Gastroesophageal sphincter (tissue), 4 donors: ENCODE results near the gene STAT4. TPM values are rescaled to one million over a fixed set of nuclear protein-coding genes. Genes with fewer than 3 reads are reported as not detected.
A peak's percentile ranks its signal among the peaks of the same experiment; 100 is the strongest.

ENCODE experiments used
- ATAC-seq: fragments of 150-250 bp; one replicate; pipeline ENCODE4 v1.9.1; 2016; ENCODE audit warnings: mild to moderate bottlenecking, moderate library complexity
- H3K27ac ChIP-seq, 4 donors: fragments of 200-600 bp; sonication (generic) in 3 of 4; 1 replicate in 3 of 4; 2 replicates in 1 of 4; pipeline ENCODE4 v1.5.1; 2016 to 2019
- H3K27me3 ChIP-seq: fragments of 200-600 bp; sonication (generic); one replicate; pipeline ENCODE4 v1.5.1; 2019
- H3K36me3 ChIP-seq, 2 donors: fragments of 200-600 bp; sonication (generic); one replicate each; pipeline ENCODE4 v1.5.1; 2019; ENCODE audit warnings: control low read depth in 1 of 2
- H3K4me1 ChIP-seq, 3 donors: fragments of 200-600 bp; sonication (generic); 1 replicate in 2 of 3; 2 replicates in 1 of 3; pipeline ENCODE4 v1.5.1; 2016 to 2019; ENCODE audit warnings: control low read depth in 2 of 3
- H3K4me3 ChIP-seq, 2 donors: fragments of 200-600 bp; sonication (generic); one replicate each; pipeline ENCODE4 v1.5.1; 2019; ENCODE audit warnings: mild to moderate bottlenecking in 1 of 2, moderate library complexity in 1 of 2
- H3K9me3 ChIP-seq, 3 donors: fragments of 200-600 bp; sonication (generic); one replicate each; pipeline ENCODE4 v1.5.1; 2017 to 2019; ENCODE audit warnings: control low read depth in 2 of 3
- EP300 ChIP-seq: sonication (generic); formaldehyde crosslinking; IDR thresholded peaks from one replicate; pipeline ENCODE4 v1.6.1; 2017; ENCODE audit warnings: antibody characterized with exemption, mild to moderate bottlenecking
- POLR2A ChIP-seq, 2 donors: fragments of 450-650 bp; IDR thresholded peaks; one replicate each; pipeline ENCODE4 v1.6.1; 2017; ENCODE audit warnings: antibody characterized with exemption in 2 of 2, mild to moderate bottlenecking in 2 of 2, moderate library complexity in 1 of 2
- POLR2AphosphoS5 ChIP-seq: sonication (generic); formaldehyde crosslinking; IDR thresholded peaks from one replicate; pipeline ENCODE4 v1.6.1; 2017; ENCODE audit warnings: antibody characterized with exemption
- WGBS, 2 donors: methylation state at CpG; one replicate each; pipeline ENCODE4 v1.1.5; 2018; ENCODE audit warnings: low coverage in 1 of 2; 5-methylcytosine and 5-hydroxymethylcytosine counted together
- total RNA-seq, 4 donors: library from RNA; depleted of rRNA; stranded (reverse); fragments of >200 nt; gene quantifications; one replicate each; pipeline ENCODE4 v1.1.0, GENCODE V29; 2016
- TF ChIP-seq, protein P1 (sequence below), 4 experiments: fragments of 200-600 bp in 2 of 4; fragments of 450-650 bp in 2 of 4; sonication (generic) in 1 of 4; IDR thresholded peaks; one replicate each; pipeline ENCODE4 v1.5.1; 2017 to 2019; ENCODE audit warnings: antibody characterized with exemption in 4 of 4, mild to moderate bottlenecking in 2 of 4, moderate library complexity in 2 of 4

STAT4 gene
- total RNA-seq, 4 donors from 2014 or later: 0.39 to 4.8 (median 1.9) TPM

- H3K4me3 ChIP-seq: no peak overlapping the region
- peaks cover 5% of the 10 kb centered on the region for H3K27me3 ChIP-seq
- H3K4me1 ChIP-seq: peaks cover 0 to 7% (median 1%) of the 10 kb centered on the region in 3 donors
- 43 to 100% methylated on average over 1 of the region's 1 CpG for WGBS, 2 donors
- no peaks in the 10 kb centered on the region for H3K9me3 ChIP-seq
- H3K27ac ChIP-seq: no peak overlapping the region
- TF ChIP-seq POLR2AphosphoS5: no peak
- TF ChIP-seq, protein P1, sequence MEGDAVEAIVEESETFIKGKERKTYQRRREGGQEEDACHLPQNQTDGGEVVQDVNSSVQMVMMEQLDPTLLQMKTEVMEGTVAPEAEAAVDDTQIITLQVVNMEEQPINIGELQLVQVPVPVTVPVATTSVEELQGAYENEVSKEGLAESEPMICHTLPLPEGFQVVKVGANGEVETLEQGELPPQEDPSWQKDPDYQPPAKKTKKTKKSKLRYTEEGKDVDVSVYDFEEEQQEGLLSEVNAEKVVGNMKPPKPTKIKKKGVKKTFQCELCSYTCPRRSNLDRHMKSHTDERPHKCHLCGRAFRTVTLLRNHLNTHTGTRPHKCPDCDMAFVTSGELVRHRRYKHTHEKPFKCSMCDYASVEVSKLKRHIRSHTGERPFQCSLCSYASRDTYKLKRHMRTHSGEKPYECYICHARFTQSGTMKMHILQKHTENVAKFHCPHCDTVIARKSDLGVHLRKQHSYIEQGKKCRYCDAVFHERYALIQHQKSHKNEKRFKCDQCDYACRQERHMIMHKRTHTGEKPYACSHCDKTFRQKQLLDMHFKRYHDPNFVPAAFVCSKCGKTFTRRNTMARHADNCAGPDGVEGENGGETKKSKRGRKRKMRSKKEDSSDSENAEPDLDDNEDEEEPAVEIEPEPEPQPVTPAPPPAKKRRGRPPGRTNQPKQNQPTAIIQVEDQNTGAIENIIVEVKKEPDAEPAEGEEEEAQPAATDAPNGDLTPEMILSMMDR (IDR thresholded peaks at IDR 0.05): peak in 3 of 4 experiments; percentile 36 to 43 (median 41)
- no peaks in the 10 kb centered on the region for H3K36me3 ChIP-seq
- no peak for ATAC-seq
These were observed 4.8 kb upstream of the STAT4 start for GRCh38 chr2:191155608-191156071.

DNA sequence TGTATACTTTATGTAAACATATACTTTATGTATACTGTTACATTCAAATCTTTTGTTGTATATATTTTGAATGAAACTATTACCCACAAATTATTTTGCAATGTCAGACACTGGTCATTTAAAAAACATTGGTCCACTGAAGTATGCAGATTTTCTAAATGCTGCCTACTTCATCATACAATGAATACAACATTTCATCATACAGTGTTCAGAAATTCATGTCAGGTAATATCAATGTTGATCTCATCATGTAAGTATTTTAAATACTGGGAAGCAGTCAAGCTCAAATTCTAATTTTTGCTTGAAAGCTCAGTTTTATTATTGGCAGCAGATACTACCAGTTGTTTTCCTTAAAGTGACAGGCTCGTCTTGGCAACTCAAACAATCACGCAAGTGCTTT is 2.9 kb upstream of the STAT4 start:
- Histone ChIP-seq H3K4me3 (no peak overlapping the region), H3K27ac (no peak overlapping the region), H3K27me3 (peaks cover 11% of the 10 kb centered on the region), H3K4me1 (peaks cover 0 to 12% (median 4%) of the 10 kb centered on the region in 3 donors), H3K36me3 (no peaks in the 10 kb centered on the region), H3K9me3 (no peaks in the 10 kb centered on the region)
- no peak for TF ChIP-seq EP300
- TF ChIP-seq POLR2AphosphoS5: no peak
- TF ChIP-seq, protein P1 (IDR thresholded peaks at IDR 0.05): no peak
- no peak for TF ChIP-seq POLR2A (IDR thresholded peaks at IDR 0.05)
- WGBS, 2 donors: 89 to 92% methylated on average over 2 of the region's 2 CpGs
- ATAC-seq: no peak

DNA sequence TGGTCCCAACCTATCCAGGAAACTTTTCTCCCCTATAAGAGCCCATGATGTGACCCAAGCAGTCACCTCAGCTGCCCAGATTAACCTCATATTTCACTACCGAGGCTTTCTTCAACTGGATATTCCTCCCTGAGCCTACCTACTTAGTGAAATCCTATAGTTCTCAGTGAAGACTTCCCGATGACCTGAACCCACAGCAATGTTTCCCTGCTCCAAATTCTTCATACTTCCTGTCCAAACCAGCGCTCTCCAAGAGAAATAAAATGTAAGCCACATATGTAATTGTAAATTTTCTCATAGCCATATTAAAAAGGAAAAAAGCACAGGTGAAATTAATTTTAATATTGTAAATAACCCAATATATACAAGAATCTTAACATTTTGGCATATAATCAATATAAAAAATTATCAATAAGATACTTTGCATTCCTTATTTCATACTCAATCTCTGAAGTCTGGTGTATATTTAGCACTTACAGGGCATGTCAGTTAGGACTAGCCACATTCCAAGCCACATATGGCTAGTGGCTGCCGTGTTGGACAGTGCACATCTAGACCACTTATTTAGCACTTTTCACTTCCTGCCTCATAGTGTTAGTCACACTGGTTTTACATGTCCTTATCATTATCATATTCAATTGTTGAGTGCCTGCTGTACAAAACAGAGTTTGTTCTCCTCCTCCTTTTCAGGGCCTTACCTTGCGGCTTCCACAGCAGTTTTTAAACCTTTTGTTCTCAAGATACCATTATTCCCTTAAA is 1.9 kb upstream of the STAT4 start:
- TF ChIP-seq, protein P1 (IDR thresholded peaks at IDR 0.05): no peak
- no peak for TF ChIP-seq EP300
- no peak for TF ChIP-seq POLR2A (IDR thresholded peaks at IDR 0.05)
- no peak for TF ChIP-seq POLR2AphosphoS5
- Histone ChIP-seq H3K36me3 (no peaks in the 10 kb centered on the region), H3K27ac (no peak overlapping the region), H3K9me3 (no peaks in the 10 kb centered on the region), H3K4me3 (no peak overlapping the region), H3K27me3 (peaks cover 11% of the 10 kb centered on the region), H3K4me1 (peaks cover 0 to 12% (median 4%) of the 10 kb centered on the region in 3 donors)
- WGBS, 2 donors: 82 to 86% methylated on average over 4 to 5 of the region's 5 CpGs
- no peak for ATAC-seq

DNA sequence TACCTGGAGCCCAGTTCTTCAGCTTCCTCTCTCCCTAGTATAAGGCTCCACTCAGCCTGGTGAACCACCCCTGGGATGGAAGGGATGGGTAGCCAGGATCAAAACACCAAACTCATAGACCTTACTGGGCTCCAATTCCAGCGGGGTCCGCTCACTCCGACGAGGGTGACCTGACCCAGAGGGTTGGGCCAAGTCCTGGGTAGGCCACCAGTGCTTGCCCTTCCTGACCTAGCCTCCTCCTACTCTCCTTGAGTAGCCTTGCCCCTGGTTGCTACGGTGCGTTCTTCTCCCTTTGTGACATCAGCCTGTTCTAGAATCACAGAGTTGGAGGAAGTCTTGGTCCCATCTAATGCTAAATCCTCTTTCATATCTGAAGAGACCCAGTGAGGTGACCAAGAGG is 537 bp upstream of the STAT4 start:
- ATAC-seq: peak; percentile 37
- no peaks in the 10 kb centered on the region for H3K36me3 ChIP-seq
- H3K27ac ChIP-seq: peak overlapping the region in 1 of 4 donors; percentile 54
- no peak overlapping the region for H3K4me3 ChIP-seq
- H3K9me3 ChIP-seq: no peaks in the 10 kb centered on the region
- 100% methylated on average over 2 of the region's 6 CpGs; no CpG with 5 or more reads in 1 of the 2 donors for WGBS, 2 donors
- TF ChIP-seq EP300 (no peak), POLR2AphosphoS5 (no peak), POLR2A (IDR thresholded peaks at IDR 0.05) (no peak)
- TF ChIP-seq, protein P1 (IDR thresholded peaks at IDR 0.05): no peak
- H3K27me3 ChIP-seq: peaks cover 11% of the 10 kb centered on the region
- peaks cover 0 to 12% (median 4%) of the 10 kb centered on the region in 3 donors for H3K4me1 ChIP-seq

- no peak for ATAC-seq
- no peaks in the 10 kb centered on the region for H3K36me3 ChIP-seq
- WGBS, 2 donors: 20 to 23% methylated on average over 4 of the region's 10 CpGs
- peak overlapping the region; percentile 42 to 53 for H3K4me3 ChIP-seq
- H3K4me1 ChIP-seq: peaks cover 0 to 12% (median 4%) of the 10 kb centered on the region in 3 donors
- peak overlapping the region in 2 of 4 donors; percentile 17 to 54 for H3K27ac ChIP-seq
- H3K9me3 ChIP-seq: no peaks in the 10 kb centered on the region
- TF ChIP-seq POLR2AphosphoS5: no peak
- TF ChIP-seq POLR2A (IDR thresholded peaks at IDR 0.05): no peak
- TF ChIP-seq, protein P1 (IDR thresholded peaks at IDR 0.05): no peak
- no peak for TF ChIP-seq EP300
- H3K27me3 ChIP-seq: peaks cover 11% of the 10 kb centered on the region
These were observed 579 bp downstream of the STAT4 start for GRCh38 chr2:191150230-191150599.
